T47D (cell line): ENCODE data around the gene NCAM1.

Experiments used
- DNase-seq, 2 experiments: peaks; one replicate each; pipeline versions ENCODE4 v3.0.0 to v3.0.0-alpha.2; 2011 to 2012; ENCODE audit warnings: low read depth in 1 of 2, low spot score in 1 of 2
- JUND ChIP-seq: IDR thresholded peaks from 2 replicates; pipeline ENCODE4 v1.6.1; 2012; ENCODE audit warnings: low read depth
- in situ Hi-C: cut with HindIII; loops from 2 replicates; pipeline ENCODE4 v1.10.0; 2016; ENCODE audit warnings: low sequenced_read_pairs, low pct_unique_long_range_greater_than_20kb

Gene NCAM1

DNA sequence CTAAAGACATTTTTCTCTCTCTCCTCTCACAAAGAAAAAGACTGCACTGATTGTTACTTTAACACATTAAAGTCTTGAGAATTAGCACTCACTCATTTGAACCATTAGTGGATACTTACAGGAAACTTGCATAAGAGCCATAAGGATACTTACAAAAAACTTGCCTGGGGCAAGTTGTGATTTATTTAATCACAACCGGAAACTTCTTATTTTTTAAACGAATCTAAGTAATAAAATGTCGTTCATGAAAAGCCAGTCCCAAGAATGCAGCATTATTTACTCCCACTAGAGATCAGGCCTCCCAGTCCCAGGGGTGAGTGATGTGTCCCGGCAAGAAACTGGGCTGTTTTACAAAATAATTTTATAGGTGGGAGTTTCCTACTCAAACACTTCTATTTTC, 293.9 kb downstream of the NCAM1 start:
- in situ Hi-C loops: no loop called here
- no peak for TF ChIP-seq JUND
- no peak for DNase-seq

- in situ Hi-C loops: no loop called here
- TF ChIP-seq JUND: no peak
- no peak for DNase-seq
These were observed 294.5 kb downstream of the NCAM1 start for GRCh38 chr11:113255741-113256140.

DNA sequence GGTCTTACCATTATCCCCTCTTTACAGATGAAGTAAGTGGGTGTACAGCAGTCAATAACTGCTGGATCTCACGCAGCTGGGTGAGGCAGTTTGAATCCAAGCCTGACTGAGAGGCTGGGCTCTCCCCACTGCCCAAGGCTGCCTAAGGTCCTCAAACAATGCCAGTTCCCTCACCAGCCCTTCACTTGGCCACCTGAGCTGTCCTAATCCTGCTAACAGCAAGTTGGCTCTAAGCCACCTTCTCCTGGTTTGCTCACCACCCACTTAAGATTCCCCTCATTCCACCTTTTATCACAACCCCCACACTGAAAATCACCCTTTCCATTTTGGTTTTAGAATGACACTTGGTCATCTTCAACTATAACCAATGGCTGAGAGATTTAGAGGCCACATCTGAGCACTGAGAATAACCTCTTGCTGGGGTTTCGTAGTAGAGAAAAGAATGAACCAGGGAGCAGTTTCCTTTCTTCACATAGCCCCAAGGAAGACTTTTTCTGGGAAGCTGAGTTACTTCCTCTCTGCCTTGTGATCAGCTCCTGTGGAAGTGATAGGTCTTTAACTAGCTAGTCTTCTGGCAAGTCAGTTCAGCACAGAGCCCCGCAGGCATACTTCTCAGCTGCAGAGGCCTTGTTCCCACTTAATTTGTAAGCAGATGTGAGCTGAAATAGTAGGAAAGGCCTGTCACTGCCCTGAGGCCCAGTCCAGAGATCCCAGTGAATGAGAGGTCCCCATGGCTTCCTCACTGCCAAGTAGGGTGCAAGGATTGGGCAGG, 295.4 kb downstream of the NCAM1 start:
- in situ Hi-C loops: no loop called here
- TF ChIP-seq JUND: no peak

GRCh38 chr11:113260096-113260425, 298.8 kb downstream of the NCAM1 start:
- in situ Hi-C loops: no loop called here
- DNase-seq: no peak
- TF ChIP-seq JUND: no peak

More for the DNA sequence above, 295.4 kb downstream of the NCAM1 start:
- DNase-seq: no peak

- TF ChIP-seq JUND: no peak
- DNase-seq: no peak
- in situ Hi-C loops: no loop called here
These were observed 299.3 kb downstream of the NCAM1 start for GRCh38 chr11:113260541-113260940.

GRCh38 chr11:113261709-113262475, 300.7 kb downstream of the NCAM1 start:
- in situ Hi-C loops: no loop called here
- TF ChIP-seq JUND: no peak
- no peak for DNase-seq

GRCh38 chr11:113262594-113262993, 301.4 kb downstream of the NCAM1 start:
- in situ Hi-C loops: no loop called here
- DNase-seq: no peak
- no peak for TF ChIP-seq JUND

GRCh38 chr11:113263458-113264259, 302.4 kb downstream of the NCAM1 start:
- DNase-seq: no peak
- in situ Hi-C loops: no loop called here
- TF ChIP-seq JUND: no peak

DNA sequence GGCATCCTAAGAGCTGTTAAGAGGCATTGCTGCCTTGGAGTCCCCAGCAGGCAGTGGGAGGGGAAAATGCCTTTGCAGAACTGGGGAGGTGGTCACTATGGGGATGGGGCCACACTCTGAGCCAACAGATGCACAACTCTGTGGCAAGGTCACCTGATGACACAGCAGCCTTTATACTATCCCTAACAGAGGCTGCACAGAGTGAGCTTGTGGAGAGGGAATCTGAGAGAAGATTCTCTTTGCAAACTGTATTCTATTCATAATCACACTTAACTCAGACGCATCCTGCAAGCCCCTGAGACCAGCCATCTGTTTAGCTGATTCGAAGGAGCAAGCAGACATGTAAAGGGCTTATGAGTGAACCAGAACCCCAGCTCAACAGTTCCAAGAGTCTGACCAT, 304.1 kb downstream of the NCAM1 start:
- TF ChIP-seq JUND: no peak
- in situ Hi-C loops: no loop called here
- DNase-seq: no peak

GRCh38 chr11:113267493-113267892, 306.3 kb downstream of the NCAM1 start:
- DNase-seq: no peak
- TF ChIP-seq JUND: no peak
- in situ Hi-C loops: no loop called here

- DNase-seq: no peak
- no peak for TF ChIP-seq JUND
- in situ Hi-C loops: no loop called here
These were observed 307.9 kb downstream of the NCAM1 start for GRCh38 chr11:113269096-113269495.

DNA sequence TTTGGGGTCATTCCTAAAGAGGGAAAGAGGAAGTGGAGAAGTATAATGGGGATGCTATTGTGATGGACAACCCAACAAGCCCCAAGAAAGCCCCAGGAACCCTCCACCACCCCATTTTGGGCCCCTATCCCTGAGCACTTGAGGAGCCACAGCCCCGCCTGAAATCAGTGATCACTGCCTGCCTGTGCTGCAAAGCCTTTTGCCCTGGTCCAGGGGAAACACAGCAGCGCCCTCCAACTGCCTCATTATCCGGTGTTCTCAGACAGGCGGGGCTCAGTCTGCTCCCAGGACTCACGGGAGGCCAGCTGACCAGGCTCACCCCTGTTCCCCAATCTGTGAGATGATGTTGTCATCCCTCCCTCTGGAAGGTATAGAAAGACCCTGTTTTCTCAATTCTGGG, 308.4 kb downstream of the NCAM1 start:
- TF ChIP-seq JUND: no peak
- in situ Hi-C loops: no loop called here
- no peak for DNase-seq

DNA sequence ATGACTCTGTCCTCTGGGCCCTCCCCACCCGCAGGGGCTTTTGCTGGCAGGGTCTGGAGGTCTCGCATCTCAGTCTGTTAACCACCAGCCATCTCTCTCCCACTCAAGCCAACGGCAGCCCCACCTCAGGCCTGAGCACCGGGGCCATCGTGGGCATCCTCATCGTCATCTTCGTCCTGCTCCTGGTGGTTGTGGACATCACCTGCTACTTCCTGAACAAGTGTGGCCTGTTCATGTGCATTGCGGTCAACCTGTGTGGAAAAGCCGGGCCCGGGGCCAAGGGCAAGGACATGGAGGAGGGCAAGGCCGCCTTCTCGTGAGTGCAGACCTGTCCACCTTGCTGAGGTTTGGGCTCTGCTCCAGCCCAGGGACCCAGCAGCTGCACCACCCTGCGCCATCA, 308.9 kb downstream of the NCAM1 start:
- DNase-seq: peak in 1 of 2 experiments; percentile 24
- no peak for TF ChIP-seq JUND
- in situ Hi-C loops: no loop called here
